Spleen (tissue), 11 donors: ENCODE measurements around the gene GPR26. TPM values are rescaled to one million over a fixed set of nuclear protein-coding genes. Genes with fewer than 3 reads are reported as not detected.

Experiments
- DNase-seq: peaks from one replicate; pipeline ENCODE4 v3.0.0-alpha.2; 2020
- H3K27ac ChIP-seq, 8 donors: fragments of 200-600 bp; sonication (generic) in 7 of 8; 1 replicate in 4 of 8; 2 replicates in 4 of 8; pipeline versions ENCODE4 v1.5.0 to v1.8.0; 2016 to 2021; ENCODE audit warnings: inconsistent platforms in 4 of 8, mild to moderate bottlenecking in 4 of 8, moderate library complexity in 1 of 8
- H3K27me3 ChIP-seq, 7 donors: fragments of 200-600 bp; sonication (generic) in 6 of 7; replicated peaks in 1 of 7; 1 replicate in 4 of 7; 2 replicates in 3 of 7; pipeline versions ENCODE4 v1.5.0 to v1.8.0; 2016 to 2021; ENCODE audit warnings: inconsistent platforms in 3 of 7, mild to moderate bottlenecking in 1 of 7
- H3K36me3 ChIP-seq, 6 donors: fragments of 200-600 bp; sonication (generic) in 5 of 6; 1 replicate in 4 of 6; 2 replicates in 2 of 6; pipeline versions ENCODE4 v1.5.0 to v1.8.0; 2016 to 2021; ENCODE audit warnings: inconsistent platforms in 2 of 6
- H3K4me1 ChIP-seq, 6 donors: fragments of 200-600 bp; sonication (generic) in 5 of 6; 1 replicate in 3 of 6; 2 replicates in 3 of 6; pipeline versions ENCODE4 v1.5.0 to v1.8.0; 2016 to 2021; ENCODE audit warnings: inconsistent platforms in 3 of 6
- H3K4me3 ChIP-seq, 8 donors: fragments of 200-600 bp; sonication (generic) in 7 of 8; 1 replicate in 4 of 8; 2 replicates in 4 of 8; pipeline versions ENCODE4 v1.5.0 to v1.8.0; 2016 to 2021; ENCODE audit warnings: inconsistent platforms in 4 of 8, mild to moderate bottlenecking in 4 of 8, moderate library complexity in 2 of 8
- H3K9me3 ChIP-seq, 8 donors: fragments of 200-600 bp; sonication (generic) in 7 of 8; 1 replicate in 4 of 8; 2 replicates in 4 of 8; pipeline versions ENCODE4 v1.5.0 to v1.8.0; 2016 to 2021; ENCODE audit warnings: inconsistent platforms in 4 of 8
- POLR2A ChIP-seq, 3 donors: fragments of 450-650 bp; IDR thresholded peaks; one replicate each; pipeline ENCODE4 v1.5.1; 2017; ENCODE audit warnings: antibody characterized with exemption in 3 of 3, mild to moderate bottlenecking in 1 of 3
- POLR2AphosphoS5 ChIP-seq, 3 donors: sonication (generic); formaldehyde crosslinking; IDR thresholded peaks; one replicate each; pipeline ENCODE4 v1.5.1; 2017; ENCODE audit warnings: antibody characterized with exemption in 3 of 3
- WGBS, 5 donors: extraction: QIAGEN DNeasy Blood & Tissue Kit in 3 of 5; methylation state at CpG; one replicate each; pipeline versions ENCODE4 v1.1.5 to v1.1.7; 2013 to 2018; 5-methylcytosine and 5-hydroxymethylcytosine counted together
- intact Hi-C: fragments of 100-400 bp; cut with DNase I; formaldehyde crosslinking; loops from one replicate; pipeline ENCODE4 v1.15.0; 2023; ENCODE audit warnings: low total_unique reads
- polyA plus RNA-seq, 3 donors: library from polyadenylated mRNA; stranded (reverse); fragments of 200-250 nt; gene quantifications; one replicate each; pipeline ENCODE4 v1.2.1, GENCODE V29; 2013
- total RNA-seq, 7 donors: library from RNA; depleted of rRNA in 3 of 7; stranded (reverse); fragments of >200 nt in 3 of 7; fragmentation: NEBNext Ultra II Directional in 4 of 7; extraction: Animal tissue kit (Norgen Biotek cat#: 25700) in 4 of 7; gene quantifications; one replicate each; pipeline versions ENCODE4 v1.1.0 to v1.2.1, GENCODE V29; 2016 to 2021
- TF ChIP-seq, protein P1 (sequence below), 11 experiments: fragments of 200-600 bp in 7 of 11; fragments of 450-650 bp in 4 of 11; sonication (generic) in 4 of 11; IDR thresholded peaks in 8 of 11; conservative IDR thresholded peaks in 3 of 11; 1 replicate in 7 of 11; 2 replicates in 4 of 11; pipeline versions ENCODE4 v1.4.0 to v1.8.0; 2016 to 2021; ENCODE audit warnings: antibody characterized with exemption in 11 of 11, inconsistent platforms in 4 of 11, mild to moderate bottlenecking in 1 of 11
- donor health status: healthy with polysubstance abuse.
- donor health status: DM: no; HTN: no; CAD: no; lungs with moderate emphysema.
- donor health status: DM: no; HTN: no; CAD: no.
- donor health status: Bipolar disorder and iron deficiency.
- donor health status: healthy.
- donor health status: DM: no; HTN: no; CAD: no.
- donor health status: DM: yes; HTN: yes; CAD: no.

Gene GPR26
- total and polyA plus RNA-seq, 10 donors, result not detected

DNA sequence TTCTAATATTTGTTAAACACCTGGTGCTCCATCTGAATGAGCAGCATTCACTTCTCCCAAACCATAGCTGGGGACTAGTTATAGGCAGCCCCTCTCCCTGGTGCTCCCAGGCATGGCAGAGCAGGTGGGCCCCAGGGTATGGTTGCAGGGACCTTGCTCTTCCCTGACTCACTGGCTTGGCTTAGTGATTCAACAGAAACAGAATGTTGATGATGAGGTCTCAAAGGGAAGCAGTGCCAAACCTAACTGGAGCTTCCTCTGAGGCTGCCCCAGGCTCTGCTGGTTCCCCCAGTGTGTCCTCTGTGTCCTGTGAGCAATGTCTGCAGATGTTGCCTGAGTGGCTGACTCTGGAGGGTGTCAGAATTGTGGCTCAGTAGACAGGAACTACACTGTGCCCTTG lies 3.7 kb downstream of the GPR26 start:
- peaks cover 0 to 8% (median 0%) of the 10 kb centered on the region in 8 donors for H3K9me3 ChIP-seq
- H3K27me3 ChIP-seq, result peaks cover 0 to 75% (median 20%) of the 10 kb centered on the region in 7 donors
- H3K4me3 ChIP-seq, result no peak overlapping the region
- no peaks in the 10 kb centered on the region for H3K36me3 ChIP-seq
- TF ChIP-seq, protein P1, sequence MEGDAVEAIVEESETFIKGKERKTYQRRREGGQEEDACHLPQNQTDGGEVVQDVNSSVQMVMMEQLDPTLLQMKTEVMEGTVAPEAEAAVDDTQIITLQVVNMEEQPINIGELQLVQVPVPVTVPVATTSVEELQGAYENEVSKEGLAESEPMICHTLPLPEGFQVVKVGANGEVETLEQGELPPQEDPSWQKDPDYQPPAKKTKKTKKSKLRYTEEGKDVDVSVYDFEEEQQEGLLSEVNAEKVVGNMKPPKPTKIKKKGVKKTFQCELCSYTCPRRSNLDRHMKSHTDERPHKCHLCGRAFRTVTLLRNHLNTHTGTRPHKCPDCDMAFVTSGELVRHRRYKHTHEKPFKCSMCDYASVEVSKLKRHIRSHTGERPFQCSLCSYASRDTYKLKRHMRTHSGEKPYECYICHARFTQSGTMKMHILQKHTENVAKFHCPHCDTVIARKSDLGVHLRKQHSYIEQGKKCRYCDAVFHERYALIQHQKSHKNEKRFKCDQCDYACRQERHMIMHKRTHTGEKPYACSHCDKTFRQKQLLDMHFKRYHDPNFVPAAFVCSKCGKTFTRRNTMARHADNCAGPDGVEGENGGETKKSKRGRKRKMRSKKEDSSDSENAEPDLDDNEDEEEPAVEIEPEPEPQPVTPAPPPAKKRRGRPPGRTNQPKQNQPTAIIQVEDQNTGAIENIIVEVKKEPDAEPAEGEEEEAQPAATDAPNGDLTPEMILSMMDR (IDR thresholded peaks at IDR 0.05 in 8 of 11, conservative IDR thresholded peaks at IDR 0.05 in 3 of 11), result no peak
- TF ChIP-seq POLR2A (IDR thresholded peaks at IDR 0.05) (no peak), POLR2AphosphoS5 (IDR thresholded peaks at IDR 0.05) (no peak)
- intact Hi-C loops, result no loop called here
- H3K4me1 ChIP-seq, result no peaks in the 10 kb centered on the region
- no peak overlapping the region for H3K27ac ChIP-seq
- no peak for DNase-seq

DNA sequence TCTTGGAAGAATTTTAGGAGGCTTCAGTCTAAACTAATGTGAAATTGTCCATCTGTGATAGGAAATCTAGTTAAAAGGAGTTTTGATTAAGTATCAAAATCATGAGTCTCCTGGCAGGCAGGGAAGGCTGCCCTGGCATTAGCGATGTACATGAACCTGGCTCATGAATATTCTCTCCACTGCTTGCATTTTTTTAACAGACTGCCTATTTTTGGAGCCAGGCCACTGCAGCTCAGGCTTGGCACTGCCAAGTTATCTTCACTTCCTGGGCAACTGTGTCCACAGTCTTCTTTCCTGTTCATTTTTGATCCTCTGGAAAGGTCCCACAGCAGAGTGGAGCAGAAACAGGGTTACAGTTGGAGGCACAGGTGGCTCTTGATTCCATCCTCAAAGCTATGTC lies 7.0 kb downstream of the GPR26 start:
- Histone ChIP-seq H3K4me3 (no peak overlapping the region), H3K9me3 (no peaks in the 10 kb centered on the region), H3K36me3 (no peaks in the 10 kb centered on the region), H3K4me1 (no peaks in the 10 kb centered on the region), H3K27me3 (peaks cover 0 to 59% (median 0%) of the 10 kb centered on the region in 7 donors), H3K27ac (no peak overlapping the region)
- TF ChIP-seq POLR2AphosphoS5 (IDR thresholded peaks at IDR 0.05) (no peak), POLR2A (IDR thresholded peaks at IDR 0.05) (no peak)
- TF ChIP-seq, protein P1 (IDR thresholded peaks at IDR 0.05 in 8 of 11, conservative IDR thresholded peaks at IDR 0.05 in 3 of 11), result no peak
- WGBS, 5 donors, result 67 to 91% (median 86%) methylated on average over 1 of the region's 1 CpG
- no peak for DNase-seq
- intact Hi-C loops, result no loop called here

DNA sequence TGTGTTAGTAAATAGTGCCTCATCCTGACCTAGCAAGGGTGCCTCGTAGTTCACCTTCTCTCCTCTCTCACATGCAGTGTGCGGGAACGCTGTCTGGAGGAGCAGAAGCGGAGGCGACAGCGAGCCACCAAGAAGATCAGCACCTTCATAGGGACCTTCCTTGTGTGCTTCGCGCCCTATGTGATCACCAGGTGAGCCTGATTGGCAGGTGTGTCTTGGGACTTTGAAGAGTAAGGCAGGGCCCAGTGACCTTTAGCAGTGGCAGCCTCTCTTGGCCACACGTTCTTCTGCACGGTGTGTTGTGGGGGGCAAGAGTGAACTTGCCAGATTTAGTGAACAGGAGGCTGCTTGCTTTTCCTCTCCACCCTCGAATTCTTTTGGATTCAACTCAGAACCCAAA lies 8.6 kb downstream of the GPR26 start:
- H3K36me3 ChIP-seq, result no peaks in the 10 kb centered on the region
- H3K27ac ChIP-seq, result no peak overlapping the region
- TF ChIP-seq, protein P1 (IDR thresholded peaks at IDR 0.05 in 8 of 11, conservative IDR thresholded peaks at IDR 0.05 in 3 of 11), result no peak
- no peak for TF ChIP-seq POLR2A (IDR thresholded peaks at IDR 0.05)
- no peak for TF ChIP-seq POLR2AphosphoS5 (IDR thresholded peaks at IDR 0.05)
- H3K27me3 ChIP-seq, result peaks cover 0 to 54% (median 0%) of the 10 kb centered on the region in 7 donors
- no peak for DNase-seq
- H3K4me1 ChIP-seq, result no peaks in the 10 kb centered on the region
- 81 to 87% (median 83%) methylated on average over 11 of the region's 11 CpGs for WGBS, 5 donors
- H3K4me3 ChIP-seq, result no peak overlapping the region
- intact Hi-C loops, result no loop called here
- no peaks in the 10 kb centered on the region for H3K9me3 ChIP-seq

DNA sequence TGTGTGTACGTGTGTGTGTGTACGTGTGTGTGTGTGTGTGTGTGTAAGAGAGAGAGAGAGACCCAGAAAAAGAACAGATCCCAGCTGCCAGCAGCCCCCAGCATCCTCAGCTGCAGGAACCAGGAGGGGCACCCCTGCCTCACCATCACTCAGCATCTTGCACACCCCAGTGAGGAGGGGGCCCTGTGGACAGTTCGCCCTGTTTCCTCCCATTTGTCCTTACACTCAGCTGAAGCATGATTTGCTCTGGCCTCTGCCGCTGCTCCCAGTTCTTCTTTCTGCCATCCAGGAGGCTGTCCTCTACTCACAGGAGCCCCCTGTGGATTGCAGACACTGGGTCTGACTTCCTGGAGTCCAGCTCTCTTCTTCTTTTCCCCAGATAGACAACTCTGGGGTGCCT lies 9.7 kb downstream of the GPR26 start:
- Histone ChIP-seq H3K4me1 (no peaks in the 10 kb centered on the region), H3K27me3 (peaks cover 0 to 58% (median 0%) of the 10 kb centered on the region in 7 donors), H3K36me3 (no peaks in the 10 kb centered on the region), H3K27ac (no peak overlapping the region), H3K9me3 (no peaks in the 10 kb centered on the region), H3K4me3 (no peak overlapping the region)
- 32 to 70% (median 44%) methylated on average over 4 of the region's 4 CpGs for WGBS, 5 donors
- intact Hi-C loops, result no loop called here
- TF ChIP-seq, protein P1 (IDR thresholded peaks at IDR 0.05 in 8 of 11, conservative IDR thresholded peaks at IDR 0.05 in 3 of 11), result no peak
- TF ChIP-seq POLR2A (IDR thresholded peaks at IDR 0.05), result no peak
- no peak for TF ChIP-seq POLR2AphosphoS5 (IDR thresholded peaks at IDR 0.05)
- no peak for DNase-seq
